Head of caudate nucleus (tissue), 42 donors: ENCODE measurements around the gene MLF2.
A peak's percentile ranks its signal among the peaks of the same experiment; 100 is the strongest.

Source experiments
- DNase-seq, 42 donors: peaks; one replicate each; pipeline versions ENCODE4 v3.0.0 to v3.0.0-alpha.2; 2020 to 2021; ENCODE audit warnings: mixed read lengths in 7 of 42
- intact Hi-C: fragments of 100-400 bp; cut with DNase I; formaldehyde crosslinking; loops from one replicate; pipeline ENCODE4 v1.15.0; 2022

The MLF2 gene

DNA sequence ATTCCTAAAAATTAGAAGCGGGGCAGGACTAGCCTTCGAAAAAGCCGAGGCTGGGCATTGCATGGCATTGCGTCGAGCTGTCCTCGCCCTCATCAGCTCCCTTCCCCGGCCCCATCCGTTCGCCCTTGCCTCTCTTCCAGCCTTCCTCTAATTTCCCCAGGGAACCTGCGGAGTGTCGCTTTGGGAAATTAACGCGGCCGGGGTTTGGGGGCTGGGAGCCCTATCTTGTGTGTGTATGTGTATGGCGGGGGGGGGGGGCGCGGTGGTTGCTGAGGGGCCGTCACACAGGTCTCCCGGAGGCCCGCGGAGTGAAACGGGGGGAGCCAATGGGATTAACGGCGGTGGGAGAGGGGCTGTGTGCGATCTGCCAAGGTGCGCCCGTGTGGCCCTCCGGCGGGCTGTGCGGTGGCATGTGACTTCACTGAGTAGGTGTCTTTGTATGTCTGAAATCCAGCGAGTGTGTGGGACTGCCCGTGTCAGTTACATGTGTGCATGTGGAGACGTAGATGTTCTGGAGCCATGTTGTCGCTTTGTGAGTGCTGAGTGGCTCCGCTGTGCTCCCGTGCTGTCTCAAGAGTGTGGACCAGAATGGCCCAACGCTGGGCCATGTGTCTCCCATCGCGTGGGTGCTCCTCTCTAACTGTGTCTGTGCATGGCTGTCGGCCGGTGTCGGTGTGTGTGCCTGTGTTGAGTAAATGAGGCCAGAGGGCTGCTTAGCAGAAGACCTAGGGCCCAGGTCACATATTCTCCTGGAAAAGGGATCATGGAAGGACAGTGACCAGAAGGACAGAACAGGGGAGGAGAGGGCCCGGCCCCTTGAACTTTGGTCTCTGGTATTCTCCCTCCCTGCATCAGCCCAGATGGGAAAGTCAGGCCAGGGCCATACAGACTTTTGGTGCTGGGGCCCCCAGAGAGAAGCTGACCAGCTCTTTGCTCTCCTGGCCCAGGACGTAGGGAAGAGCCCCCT, 14.7 kb upstream of the MLF2 start:
- peak in 41 of 42 donors; percentile 47 to 90 (median 71) for DNase-seq

GRCh38 chr12:6766651-6767349, 13.9 kb upstream of the MLF2 start:
- intact Hi-C loops = no loop called here
- DNase-seq = peak in 41 of 42 donors; percentile 23 to 89 (median 77)

More for the DNA sequence above, 14.7 kb upstream of the MLF2 start:
- intact Hi-C loops = no loop called here

GRCh38 chr12:6765634-6766581, 13.0 kb upstream of the MLF2 start, which contains the start of gene PTMS:
TSS of gene PTMS (plus strand) at chr12:6766363. CDS start at chr12:6766706, 343 bp downstream.
- DNase-seq = peak in 41 of 42 donors; percentile 34 to 91 (median 79)
- intact Hi-C loops = no loop called here

- intact Hi-C loops = no loop called here
- no peak for DNase-seq
Observed at GRCh38 chr12:6765048-6765633, 12.2 kb upstream of the MLF2 start.

GRCh38 chr12:6764011-6764828, 11.3 kb upstream of the MLF2 start:
- DNase-seq = peak; percentile 64 to 96 (median 86)
- intact Hi-C loops = no loop called here

DNA sequence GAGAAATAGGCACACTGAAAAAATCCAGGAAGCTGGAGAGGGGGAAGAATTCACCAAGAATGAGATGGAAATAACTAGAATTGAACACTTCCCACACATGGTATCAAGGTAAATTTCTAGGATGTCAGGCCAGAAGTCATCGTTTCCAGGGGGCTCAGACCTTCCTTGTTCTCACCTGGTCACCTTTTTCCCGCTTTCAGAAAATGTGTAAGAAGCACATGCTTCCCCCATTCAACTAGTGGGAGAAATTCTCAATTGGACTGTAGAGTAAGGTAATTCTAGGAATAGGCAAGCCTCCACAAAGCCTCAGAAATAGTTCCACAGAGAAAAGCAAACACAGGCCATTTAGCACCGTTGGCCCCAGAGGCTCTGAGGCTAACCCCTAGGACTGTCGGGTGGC, 10.4 kb upstream of the MLF2 start:
- DNase-seq = no peak
- intact Hi-C loops = no loop called here

- DNase-seq = no peak
- intact Hi-C loops = no loop called here
Observed at GRCh38 chr12:6759741-6760140, 6.8 kb upstream of the MLF2 start.

GRCh38 chr12:6758506-6759095, 5.7 kb upstream of the MLF2 start:
- DNase-seq = no peak
- intact Hi-C loops = no loop called here

DNA sequence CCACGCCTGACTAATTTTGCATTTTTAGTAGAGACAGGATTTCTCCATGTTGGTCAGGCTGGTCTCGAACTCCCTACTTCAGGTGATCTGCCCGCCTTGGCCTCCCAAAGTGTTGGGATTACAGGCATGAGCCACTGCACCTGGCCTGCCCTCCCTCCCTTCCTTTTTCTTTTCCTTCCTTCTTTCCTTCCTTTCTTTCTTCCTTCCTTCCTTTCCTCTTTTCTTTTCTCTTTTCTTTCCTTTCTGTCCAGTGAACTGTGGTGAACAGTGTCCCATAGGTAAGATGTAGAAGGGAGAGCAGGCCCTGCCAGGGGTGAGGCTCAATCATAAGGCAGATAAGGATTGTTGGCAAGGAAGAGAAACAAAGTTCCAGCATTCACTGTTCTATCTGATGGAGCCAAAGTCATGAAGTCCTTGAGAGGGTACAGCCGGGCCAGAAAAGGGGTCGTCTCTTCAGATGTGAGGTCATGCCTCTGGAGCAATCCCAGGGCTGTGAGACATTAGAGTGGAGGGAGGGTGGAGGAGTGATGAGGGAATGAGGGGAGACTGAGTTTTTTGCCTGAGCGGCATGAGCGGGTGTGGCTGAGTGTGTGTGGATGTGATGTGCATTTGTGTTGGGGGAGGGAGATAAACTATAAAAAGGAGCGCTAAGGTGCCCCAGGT, 4.2 kb upstream of the MLF2 start:
- intact Hi-C loops = no loop called here
- no peak for DNase-seq

GRCh38 chr12:6754411-6754810, 1.5 kb upstream of the MLF2 start:
- DNase-seq = no peak
- intact Hi-C loops = loop anchor here (5.0 kb wide), 1 partner anchor 73 kb away; the partner anchor contains the start of gene P3H3

- no peak for DNase-seq
- intact Hi-C loops = loop anchor here (1.0 to 5.0 kb wide), 2 partner anchors 25 to 73 kb away; partner anchors contain the start of gene P3H3
Observed at GRCh38 chr12:6753772-6754356, 923 bp upstream of the MLF2 start.

DNA sequence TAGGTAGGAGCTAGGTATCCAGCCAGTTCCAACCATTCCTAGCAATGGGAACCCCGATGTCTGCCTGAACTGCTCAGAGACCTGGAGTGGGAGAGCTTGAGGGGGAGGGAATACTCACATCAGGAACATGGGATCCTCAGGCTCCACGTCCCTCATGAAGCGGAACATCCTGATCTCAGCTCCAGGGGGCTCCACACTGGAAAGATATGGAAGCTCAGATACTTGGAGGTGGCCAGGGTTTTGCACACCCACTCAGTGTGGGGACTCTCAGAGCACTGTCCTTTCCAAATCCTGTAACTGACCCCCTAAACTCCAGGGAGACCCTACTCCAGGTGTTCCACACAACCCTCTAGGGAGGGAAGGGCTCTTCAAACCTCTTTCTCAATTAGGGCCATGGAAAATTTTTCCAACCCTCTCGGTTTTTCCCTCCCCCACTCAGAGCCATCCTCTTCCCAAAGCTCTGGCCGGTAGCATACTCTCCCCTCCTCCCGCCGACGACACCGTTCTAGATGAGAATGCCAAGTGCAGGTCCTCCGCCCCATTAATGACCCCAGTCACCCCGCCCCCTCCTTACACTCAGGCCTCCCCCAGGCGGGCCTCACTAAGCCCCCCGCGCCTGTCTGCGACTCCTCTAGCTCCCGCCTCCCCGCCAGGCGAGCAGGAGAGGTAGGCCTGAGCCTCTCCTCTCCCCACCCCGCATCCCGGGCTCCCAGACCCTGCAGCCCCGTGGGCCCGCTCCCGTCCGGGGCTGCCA, 597 bp downstream of the MLF2 start:
- peak in 40 of 42 donors; percentile 21 to 87 (median 56) for DNase-seq
- intact Hi-C loops = loop anchor here (5.0 kb wide), 1 partner anchor 75 kb away; the partner anchor contains the start of gene P3H3

GRCh38 chr12:6751767-6752166, 1.2 kb downstream of the MLF2 start:
- no peak for DNase-seq
- intact Hi-C loops = loop anchor here (5.0 kb wide), 1 partner anchor 76 kb away; the partner anchor contains the start of gene P3H3

DNA sequence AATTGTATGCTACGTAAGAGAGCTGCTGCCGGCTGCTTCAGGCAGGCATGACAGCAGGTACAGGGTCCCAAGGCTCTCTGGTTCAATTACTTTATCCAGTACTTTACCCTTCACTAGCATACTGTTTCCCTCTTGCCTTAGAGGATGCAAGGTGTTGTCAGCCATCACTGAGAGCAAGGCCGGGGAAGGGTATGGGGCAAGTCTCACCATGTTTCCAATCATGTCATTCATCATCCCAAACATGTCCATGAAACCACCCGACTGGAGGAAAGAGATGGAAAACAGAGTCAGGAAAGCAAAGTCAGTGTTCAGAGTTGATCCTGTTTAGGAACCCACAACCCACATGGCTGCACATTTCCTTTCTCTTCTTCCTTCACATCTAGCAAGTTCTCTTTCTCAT, 2.4 kb downstream of the MLF2 start:
- DNase-seq = no peak
- intact Hi-C loops = loop anchor here (5.0 kb wide), 1 partner anchor 77 kb away; the partner anchor contains the start of gene P3H3

GRCh38 chr12:6748761-6749160, 4.2 kb downstream of the MLF2 start:
- intact Hi-C loops = no loop called here
- no peak for DNase-seq
